Renal cortex interstitium (tissue), 11 donors: ENCODE results near the gene PARD3. TPM values are rescaled to one million over a fixed set of nuclear protein-coding genes. Genes with fewer than 3 reads are reported as not detected.
"Not testable (repeated sequence)": the region's sequence is repeated elsewhere in the genome, so short reads cannot be mapped to it uniquely, and the experiment has no call there.

Experiments
- DNase-seq, 11 donors: peaks; one replicate each; pipeline ENCODE4 v3.0.0-alpha.2; 2013; ENCODE audit warnings: low read depth in 9 of 11, low spot score in 4 of 11; ENCODE audit errors: extremely low read depth in 1 of 11
- polyA plus RNA-seq, 3 donors: library from polyadenylated mRNA; unstranded; fragments of 120-200 nt; gene quantifications; one replicate each; pipeline ENCODE4 v1.2.1, GENCODE V29; 2013; ENCODE audit not compliant: insufficient read length in 3 of 3

PARD3 gene
- polyA plus RNA-seq, 3 donors: 68.5 to 88.7 (median 71.1) TPM

- no peak for DNase-seq
Measured at GRCh38 chr10:34272316-34272715, 542.8 kb downstream of the PARD3 start.

GRCh38 chr10:34268410-34268809 is 546.7 kb downstream of the PARD3 start:
- not testable (repeated sequence) for DNase-seq

- no peak for DNase-seq
Measured at GRCh38 chr10:34262985-34263384, 552.1 kb downstream of the PARD3 start.

- no peak for DNase-seq
Measured at GRCh38 chr10:34260904-34261303, 554.2 kb downstream of the PARD3 start.

GRCh38 chr10:34256216-34256615 is 558.9 kb downstream of the PARD3 start:
- DNase-seq: no peak

GRCh38 chr10:34255035-34255434 is 560.1 kb downstream of the PARD3 start:
- no peak for DNase-seq

GRCh38 chr10:34254596-34254995 is 560.5 kb downstream of the PARD3 start:
- no peak for DNase-seq

- DNase-seq: no peak
Measured at GRCh38 chr10:34252111-34252510, 563.0 kb downstream of the PARD3 start.

GRCh38 chr10:34251177-34251576 is 563.9 kb downstream of the PARD3 start:
- DNase-seq: no peak

- no peak for DNase-seq
Measured at GRCh38 chr10:34250722-34251121, 564.4 kb downstream of the PARD3 start.

- no peak for DNase-seq
Measured at GRCh38 chr10:34249634-34250033, 565.5 kb downstream of the PARD3 start.

GRCh38 chr10:34247560-34247959 is 567.5 kb downstream of the PARD3 start:
- no peak for DNase-seq

- no peak for DNase-seq
Measured at GRCh38 chr10:34244756-34245484, 570.2 kb downstream of the PARD3 start.

- no peak for DNase-seq
Measured at GRCh38 chr10:34241226-34242000, 573.7 kb downstream of the PARD3 start.

GRCh38 chr10:34240039-34240438 is 575.1 kb downstream of the PARD3 start:
- DNase-seq: no peak

GRCh38 chr10:34237898-34238455 is 577.1 kb downstream of the PARD3 start:
- DNase-seq: no peak

- DNase-seq: no peak
Measured at GRCh38 chr10:34236931-34237330, 578.2 kb downstream of the PARD3 start.

- DNase-seq: no peak
Measured at GRCh38 chr10:34235164-34235832, 579.8 kb downstream of the PARD3 start.

- no peak for DNase-seq
Measured at GRCh38 chr10:34232481-34232880, 582.6 kb downstream of the PARD3 start.
